CD14-positive monocyte (primary cell): ENCODE measurements around the gene UVRAG. TPM values are rescaled to one million over a fixed set of nuclear protein-coding genes. Genes with fewer than 3 reads are reported as not detected.

ENCODE experiments used
- DNase-seq, 3 donors: peaks; one replicate each; pipeline ENCODE4 v3.0.0-alpha.2; 2011 to 2022
- H2AFZ ChIP-seq: 2 replicates; pipeline ENCODE4 v1.6.0; 2012; ENCODE audit warnings: mild to moderate bottlenecking, low read depth, low read length, inconsistent platforms; ENCODE audit not compliant: insufficient read depth, poor library complexity, severe bottlenecking
- H3K27ac ChIP-seq, 2 donors: 1 replicate in 1 of 2; 2 replicates in 1 of 2; pipeline ENCODE4 v1.5.1; 2012 to 2013; ENCODE audit warnings: low read length in 2 of 2, control low read depth in 1 of 2, inconsistent platforms in 1 of 2, low read depth in 1 of 2, mild to moderate bottlenecking in 1 of 2
- H3K27me3 ChIP-seq, 2 donors: one replicate each; pipeline versions ENCODE4 v1.6.0 to v1.6.1; 2011 to 2013; ENCODE audit warnings: low read length in 2 of 2; ENCODE audit not compliant: control insufficient read depth in 2 of 2, insufficient read depth in 2 of 2
- H3K36me3 ChIP-seq, 2 donors: replicated peaks in 1 of 2; 1 replicate in 1 of 2; 2 replicates in 1 of 2; pipeline versions ENCODE4 v1.5.1 to v1.6.1; 2012 to 2013; ENCODE audit warnings: low read length in 2 of 2, control low read depth in 1 of 2, inconsistent platforms in 1 of 2, mild to moderate bottlenecking in 1 of 2; ENCODE audit not compliant: insufficient read depth in 2 of 2, control insufficient read depth in 1 of 2
- H3K4me1 ChIP-seq, 2 donors: 1 replicate in 1 of 2; 2 replicates in 1 of 2; pipeline versions ENCODE4 v1.5.1 to v1.6.1; 2012 to 2013; ENCODE audit warnings: low read length in 2 of 2, control low read depth in 1 of 2, inconsistent platforms in 1 of 2, mild to moderate bottlenecking in 1 of 2, moderate library complexity in 1 of 2; ENCODE audit not compliant: insufficient read depth in 2 of 2, control insufficient read depth in 1 of 2
- H3K4me2 ChIP-seq: replicated peaks from 2 replicates; pipeline ENCODE3; 2012; ENCODE audit warnings: low read length, moderate library complexity, mild to moderate bottlenecking; ENCODE audit not compliant: poor library complexity, severe bottlenecking; ENCODE audit errors: extremely low read depth
- H3K4me3 ChIP-seq, 3 experiments: fragments of 200-600 bp in 1 of 3; sonication (generic) in 1 of 3; replicated peaks in 1 of 3; 1 replicate in 2 of 3; 2 replicates in 1 of 3; pipeline ENCODE4 v1.5.1; 2011 to 2013; ENCODE audit warnings: low read length in 3 of 3, mild to moderate bottlenecking in 3 of 3, control low read depth in 2 of 3, low read depth in 2 of 3, inconsistent platforms in 1 of 3, moderate library complexity in 1 of 3
- H3K79me2 ChIP-seq: 2 replicates; pipeline ENCODE4 v1.6.0; 2012; ENCODE audit warnings: mild to moderate bottlenecking, control low read depth, inconsistent platforms, low read length, moderate library complexity; ENCODE audit not compliant: insufficient read depth
- H3K9ac ChIP-seq: 2 replicates; pipeline ENCODE4 v1.6.0; 2017; ENCODE audit warnings: low read length, mild to moderate bottlenecking; ENCODE audit not compliant: insufficient read depth, poor library complexity, severe bottlenecking
- H3K9me3 ChIP-seq, 2 donors: replicated peaks in 1 of 2; 1 replicate in 1 of 2; 2 replicates in 1 of 2; pipeline versions ENCODE4 v1.5.1 to v1.6.1; 2012 to 2013; ENCODE audit warnings: low read length in 2 of 2, control low read depth in 1 of 2; ENCODE audit not compliant: control insufficient read depth in 1 of 2, insufficient read depth in 1 of 2
- H4K20me1 ChIP-seq: 2 replicates; pipeline ENCODE4 v1.6.0; 2012; ENCODE audit warnings: mild to moderate bottlenecking, low read length, control low read depth, moderate library complexity; ENCODE audit not compliant: insufficient read depth
- H3K27ac Mint-ChIP-seq, 7 donors: one replicate each; pipeline ENCODE4 v1.8.0; 2020; ENCODE audit warnings: mild to moderate bottlenecking in 7 of 7, mixed read lengths in 7 of 7, moderate library complexity in 6 of 7, inconsistent platforms in 2 of 7
- H3K27me3 Mint-ChIP-seq, 3 donors: one replicate each; pipeline ENCODE4 v1.8.0; 2021 to 2022; ENCODE audit warnings: low read depth in 3 of 3, mild to moderate bottlenecking in 3 of 3, mixed read lengths in 3 of 3, moderate library complexity in 3 of 3, inconsistent platforms in 1 of 3
- H3K36me3 Mint-ChIP-seq, 2 donors: one replicate each; pipeline ENCODE4 v1.8.0; 2020; ENCODE audit warnings: mixed read lengths in 2 of 2, inconsistent platforms in 1 of 2, mild to moderate bottlenecking in 1 of 2
- H3K4me1 Mint-ChIP-seq: one replicate; pipeline ENCODE4 v1.8.0; 2020; ENCODE audit warnings: mild to moderate bottlenecking, mixed read lengths
- H3K4me3 Mint-ChIP-seq, 2 donors: one replicate each; pipeline ENCODE4 v1.8.0; 2020; ENCODE audit warnings: mild to moderate bottlenecking in 2 of 2, mixed read lengths in 2 of 2, moderate library complexity in 1 of 2
- H3K9me3 Mint-ChIP-seq, 7 donors: one replicate each; pipeline ENCODE4 v1.8.0; 2020 to 2022; ENCODE audit warnings: mixed read lengths in 7 of 7, mild to moderate bottlenecking in 6 of 7, moderate library complexity in 6 of 7, inconsistent platforms in 2 of 7
- WGBS: methylation state at CpG from one replicate; pipeline ENCODE4 v1.1.5; 2013; ENCODE audit warnings: missing lambda C conversion rate; ENCODE audit not compliant: insufficient coverage; 5-methylcytosine and 5-hydroxymethylcytosine counted together
- intact Hi-C, 2 donors: fragments of 100-400 bp; cut with micrococcal nuclease; formaldehyde crosslinking; loops; one replicate each; pipeline versions ENCODE4 v1.15.0 to v1.15.1; 2023
- polyA plus RNA-seq, 3 donors: library from polyadenylated mRNA; depleted of rRNA in 1 of 3; unstranded in 2 of 3; stranded (reverse) in 1 of 3; fragments of 300-500 nt in 2 of 3; fragments of >200 nt in 1 of 3; fragmentation: Illumina TruSeq in 2 of 3; gene quantifications; 1 replicate in 2 of 3; 2 replicates in 1 of 3; pipeline ENCODE4 v1.2.3, GENCODE V29; 2012 to 2021
- TF ChIP-seq, protein P1 (sequence below): fragments of 200-600 bp; IDR thresholded peaks from one replicate; pipeline ENCODE4 v1.8.0; 2022; ENCODE audit warnings: antibody characterized with exemption, mild to moderate bottlenecking

Gene UVRAG
- polyA plus RNA-seq, 3 donors, result 13.7 to 20.5 (median 20.0) TPM

DNA sequence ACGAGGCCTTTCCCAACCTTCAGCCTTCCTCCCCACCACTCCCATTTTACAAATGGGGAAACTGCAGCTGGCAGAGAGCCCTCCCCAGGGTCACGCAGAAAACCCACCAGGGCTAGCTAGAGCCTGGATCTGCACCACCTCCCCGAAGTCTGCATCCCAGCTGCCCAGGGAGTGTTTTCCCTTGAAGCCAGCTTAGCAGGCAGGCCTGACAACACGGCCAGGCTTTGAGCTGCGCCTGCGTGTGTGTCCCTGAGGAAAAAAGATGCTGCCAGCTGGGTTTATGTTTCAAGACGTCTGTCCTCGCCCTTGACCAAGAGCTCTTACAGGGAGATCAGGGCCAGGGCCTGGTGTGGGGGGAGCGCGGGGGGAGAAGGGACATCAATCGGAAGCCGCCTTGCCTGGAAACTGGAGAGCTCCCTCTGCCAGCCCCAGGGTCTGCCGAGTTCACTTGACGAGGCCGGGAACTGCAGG lies 371.0 kb downstream of the UVRAG start:
- no peak overlapping the region for H3K4me3 Mint-ChIP-seq
- intact Hi-C loops, result no loop called here
- H3K36me3 Mint-ChIP-seq, result no peaks in the 10 kb centered on the region
- H3K27ac Mint-ChIP-seq, result no peak overlapping the region
- no peak for DNase-seq
- H3K4me2 ChIP-seq, result no peak overlapping the region
- no peaks in the 10 kb centered on the region for H3K27me3 ChIP-seq
- WGBS, result 93% methylated on average over 8 of the region's 15 CpGs
- H3K27me3 Mint-ChIP-seq, result peaks cover 2 to 6% (median 2%) of the 10 kb centered on the region in 3 donors
- H3K9me3 Mint-ChIP-seq, result no peaks in the 10 kb centered on the region
- H3K4me1 Mint-ChIP-seq, result peaks cover 6% of the 10 kb centered on the region
- no peak overlapping the region for H3K9ac ChIP-seq
- H3K27ac ChIP-seq, result no peak overlapping the region
- no peaks in the 10 kb centered on the region for H3K36me3 ChIP-seq
- no peak overlapping the region for H2AFZ ChIP-seq
- no peaks in the 10 kb centered on the region for H4K20me1 ChIP-seq
- TF ChIP-seq, protein P1, sequence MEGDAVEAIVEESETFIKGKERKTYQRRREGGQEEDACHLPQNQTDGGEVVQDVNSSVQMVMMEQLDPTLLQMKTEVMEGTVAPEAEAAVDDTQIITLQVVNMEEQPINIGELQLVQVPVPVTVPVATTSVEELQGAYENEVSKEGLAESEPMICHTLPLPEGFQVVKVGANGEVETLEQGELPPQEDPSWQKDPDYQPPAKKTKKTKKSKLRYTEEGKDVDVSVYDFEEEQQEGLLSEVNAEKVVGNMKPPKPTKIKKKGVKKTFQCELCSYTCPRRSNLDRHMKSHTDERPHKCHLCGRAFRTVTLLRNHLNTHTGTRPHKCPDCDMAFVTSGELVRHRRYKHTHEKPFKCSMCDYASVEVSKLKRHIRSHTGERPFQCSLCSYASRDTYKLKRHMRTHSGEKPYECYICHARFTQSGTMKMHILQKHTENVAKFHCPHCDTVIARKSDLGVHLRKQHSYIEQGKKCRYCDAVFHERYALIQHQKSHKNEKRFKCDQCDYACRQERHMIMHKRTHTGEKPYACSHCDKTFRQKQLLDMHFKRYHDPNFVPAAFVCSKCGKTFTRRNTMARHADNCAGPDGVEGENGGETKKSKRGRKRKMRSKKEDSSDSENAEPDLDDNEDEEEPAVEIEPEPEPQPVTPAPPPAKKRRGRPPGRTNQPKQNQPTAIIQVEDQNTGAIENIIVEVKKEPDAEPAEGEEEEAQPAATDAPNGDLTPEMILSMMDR, result no peak
- no peaks in the 10 kb centered on the region for H3K4me1 ChIP-seq
- no peak overlapping the region for H3K4me3 ChIP-seq
- no peaks in the 10 kb centered on the region for H3K79me2 ChIP-seq
- no peaks in the 10 kb centered on the region for H3K9me3 ChIP-seq

DNA sequence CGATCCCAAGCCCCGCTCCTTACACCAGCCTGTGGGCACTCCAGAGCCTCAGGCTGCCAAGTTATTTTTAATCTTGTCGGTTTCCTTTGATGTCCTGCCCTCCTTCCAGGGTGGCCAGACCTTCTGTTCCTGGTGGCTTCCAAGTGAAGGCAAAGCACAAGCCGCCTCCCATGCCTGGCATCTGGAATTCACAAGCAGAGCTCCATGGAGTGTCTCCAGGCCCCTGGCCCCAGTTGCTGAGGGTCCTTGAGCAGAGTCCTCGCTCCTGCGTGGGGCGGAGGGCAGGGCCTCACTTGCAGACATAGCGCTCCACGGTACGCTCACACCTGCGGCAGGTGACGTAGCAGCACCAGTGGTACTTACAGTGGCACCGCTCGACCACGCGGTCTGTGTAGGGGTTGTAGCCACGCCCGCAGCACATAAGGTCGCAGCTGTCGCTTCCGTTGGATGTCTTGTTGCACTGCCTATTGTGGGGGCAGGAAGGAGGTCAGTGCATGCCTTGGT lies 371.8 kb downstream of the UVRAG start:
- Mint-ChIP-seq H3K27me3 (peaks cover 2 to 6% (median 3%) of the 10 kb centered on the region in 3 donors), H3K9me3 (no peaks in the 10 kb centered on the region), H3K4me3 (no peak overlapping the region), H3K36me3 (no peaks in the 10 kb centered on the region), H3K4me1 (peaks cover 6% of the 10 kb centered on the region), H3K27ac (no peak overlapping the region)
- WGBS, result 98% methylated on average over 12 of the region's 21 CpGs
- intact Hi-C loops, result no loop called here
- Histone ChIP-seq H3K27me3 (no peaks in the 10 kb centered on the region), H3K4me3 (no peak overlapping the region), H3K9ac (no peak overlapping the region), H3K79me2 (no peaks in the 10 kb centered on the region), H3K36me3 (no peaks in the 10 kb centered on the region), H3K4me1 (no peaks in the 10 kb centered on the region), H2AFZ (no peak overlapping the region), H4K20me1 (no peaks in the 10 kb centered on the region), H3K9me3 (no peaks in the 10 kb centered on the region), H3K4me2 (no peak overlapping the region), H3K27ac (no peak overlapping the region)
- TF ChIP-seq, protein P1, result no peak
- no peak for DNase-seq
